A673 (cell line): Measurements from ENCODE around the gene NOL9. TPM values are rescaled to one million over a fixed set of nuclear protein-coding genes. Genes with fewer than 3 reads are reported as not detected.

Experiments used
- BruUV-seq: library from RNA; stranded (reverse); fragments of 400-500 nt; replicated peaks from 2 replicates; lab custom pipeline; 2021; lab: Mats Ljungman, UMichigan
- CTCF ChIA-PET: fragments of 300-600 bp; sonication (Branson Sonifier 250); formaldehyde crosslinking; loops from one replicate; lab custom pipeline; 2022; ENCODE audit warnings: antibody characterized with exemption; lab: Charles Lee
- POLR2A ChIA-PET: fragments of 300-600 bp; sonication (Branson Sonifier 250); formaldehyde crosslinking; loops from one replicate; lab custom pipeline; 2022; ENCODE audit warnings: antibody characterized with exemption; ENCODE audit not compliant: low non-redundant PET; lab: Charles Lee
- DNase-seq: peaks from one replicate; pipeline ENCODE4 v3.0.0-alpha.2; 2015; ENCODE audit warnings: low spot score
- H3K27ac ChIP-seq: fragments of 200-600 bp; sonication (generic); 2 replicates; pipeline ENCODE4 v1.5.1; 2016; ENCODE audit warnings: mixed run types, low read depth, mild to moderate bottlenecking, mixed read lengths, antibody characterized with exemption, low read length; ENCODE audit not compliant: poor library complexity, severe bottlenecking
- H3K27me3 ChIP-seq: fragments of 200-600 bp; sonication (generic); replicated peaks from 2 replicates; pipeline ENCODE4 v1.6.1; 2017; ENCODE audit warnings: mixed run types, low read depth, mild to moderate bottlenecking, mixed read lengths, antibody characterized with exemption, low read length; ENCODE audit not compliant: insufficient read depth, poor library complexity
- H3K36me3 ChIP-seq: fragments of 200-600 bp; sonication (generic); 2 replicates; pipeline ENCODE4 v1.6.1; 2016; ENCODE audit warnings: mixed run types, mild to moderate bottlenecking, mixed read lengths, antibody characterized with exemption, low read length; ENCODE audit not compliant: insufficient read depth, poor library complexity, severe bottlenecking
- H3K4me1 ChIP-seq: fragments of 200-600 bp; sonication (generic); 2 replicates; pipeline ENCODE4 v1.6.1; 2017; ENCODE audit warnings: mixed run types, mild to moderate bottlenecking, mixed read lengths, antibody characterized with exemption, low read length; ENCODE audit not compliant: insufficient read depth, poor library complexity, severe bottlenecking
- H3K4me3 ChIP-seq: fragments of 200-600 bp; sonication (generic); 2 replicates; pipeline ENCODE4 v1.5.1; 2016; ENCODE audit warnings: low read depth, mixed run types, mild to moderate bottlenecking, mixed read lengths, low read length; ENCODE audit not compliant: poor library complexity, severe bottlenecking
- H3K9me3 ChIP-seq: fragments of 200-600 bp; sonication (generic); 2 replicates; pipeline ENCODE4 v1.6.1; 2016; ENCODE audit warnings: mixed run types, low read depth, mild to moderate bottlenecking, mixed read lengths, antibody characterized with exemption, low read length; ENCODE audit not compliant: poor library complexity, severe bottlenecking
- CTCF ChIP-seq: fragments of 300-800, 200-600 bp; sonication (generic); conservative IDR thresholded peaks from 2 replicates; pipeline ENCODE4 v1.5.1; 2017; ENCODE audit warnings: low read depth, mild to moderate bottlenecking, antibody characterized with exemption, low read length, moderate library complexity, mixed read lengths
- EZH2 ChIP-seq: fragments of 200-600 bp; sonication (generic); IDR thresholded peaks from 2 replicates; pipeline ENCODE4 v1.6.1; 2017; ENCODE audit warnings: borderline replicate concordance, low read depth, mild to moderate bottlenecking, mixed read lengths, antibody characterized with exemption, low read length; ENCODE audit not compliant: poor library complexity, severe bottlenecking
- intact Hi-C: fragments of 100-400 bp; cut with micrococcal nuclease; formaldehyde crosslinking; loops from one replicate; pipeline ENCODE4 v1.10.0; 2022; ENCODE audit not compliant: unreplicated experiment
- total RNA-seq: library from RNA; stranded (reverse); gene quantifications from 2 replicates; pipeline ENCODE4 v1.2.3, GENCODE V29; 2021

NOL9 gene
- total RNA-seq, 1 experiment from 2014 or later = 55.6 TPM

- ChIA-PET POLR2A (no interaction called here), CTCF (no interaction called here)
- no TSS peak for BruUV-seq
Measured at GRCh38 chr1:6510493-6510892, 43.8 kb downstream of the NOL9 start.

GRCh38 chr1:6509919-6510291, 44.4 kb downstream of the NOL9 start:
- POLR2A ChIA-PET = no interaction called here
- TF ChIP-seq CTCF (no peak), EZH2 (no peak)
- no peak for DNase-seq
- no TSS peak for BruUV-seq
- Histone ChIP-seq H3K27ac (no peak overlapping the region), H3K9me3 (no peaks in the 10 kb centered on the region), H3K4me3 (no peak overlapping the region), H3K27me3 (no peaks in the 10 kb centered on the region), H3K36me3 (no peaks in the 10 kb centered on the region), H3K4me1 (no peaks in the 10 kb centered on the region)
- CTCF ChIA-PET = no interaction called here
- intact Hi-C loops = no loop called here

More at GRCh38 chr1:6510493-6510892, 43.8 kb downstream of the NOL9 start:
- H3K9me3 ChIP-seq = no peaks in the 10 kb centered on the region
- TF ChIP-seq EZH2 (no peak), CTCF (no peak)
- H3K36me3 ChIP-seq = no peaks in the 10 kb centered on the region
- intact Hi-C loops = no loop called here
- no peak for DNase-seq
- no peaks in the 10 kb centered on the region for H3K27me3 ChIP-seq
- H3K4me3 ChIP-seq = no peak overlapping the region
- H3K4me1 ChIP-seq = no peaks in the 10 kb centered on the region
- no peak overlapping the region for H3K27ac ChIP-seq

- intact Hi-C loops = no loop called here
- CTCF ChIA-PET = no interaction called here
- no TSS peak for BruUV-seq
- POLR2A ChIA-PET = no interaction called here
- Histone ChIP-seq H3K36me3 (no peaks in the 10 kb centered on the region), H3K4me1 (no peaks in the 10 kb centered on the region), H3K27ac (no peak overlapping the region), H3K9me3 (no peaks in the 10 kb centered on the region), H3K4me3 (no peak overlapping the region), H3K27me3 (no peaks in the 10 kb centered on the region)
- no peak for TF ChIP-seq CTCF
- TF ChIP-seq EZH2 = no peak
- no peak for DNase-seq
Measured at GRCh38 chr1:6509220-6509918, 44.9 kb downstream of the NOL9 start.
